Measurements from ENCODE around the gene ST3GAL4. TPM values are rescaled to one million over a fixed set of nuclear protein-coding genes. Genes with fewer than 3 reads are reported as not detected.

ST3GAL4 gene
- total and polyA plus RNA-seq, 2 of the 8 experiments (the other 6 are each of a cell fraction or from before 2014, with no cell fraction given) = 15.6 to 20.0 TPM

- Histone ChIP-seq H2BK12ac (ENCODE audit: low read depth, low read length) (no peak overlapping the region), H3K36me3 (ENCODE audit: control insufficient read depth in 2 of 4, insufficient read depth in 4 of 4, low read length in 3 of 4) (no peaks in the 10 kb centered on the region), H3K23ac (ENCODE audit: insufficient read length) (no peak overlapping the region), H4K8ac (ENCODE audit: extremely low read depth, insufficient read depth, low read length) (no peak overlapping the region), H4K91ac (replicated peaks; ENCODE audit: insufficient read length, low read length) (no peak overlapping the region), H2BK15ac (ENCODE audit: low read length) (no peak overlapping the region), H4K20me1 (replicated peaks in 1 of 2; ENCODE audit: control insufficient read depth in 1 of 2, insufficient read depth in 2 of 2, low read length in 2 of 2) (peaks cover 0 to 3% of the 10 kb centered on the region in 2 experiments), H4K5ac (ENCODE audit: insufficient read length, low read depth, low read length) (no peak overlapping the region), H3K18ac (ENCODE audit: extremely low read depth, low read length) (no peak overlapping the region; the same call in 1 of the 2 replicates), H3K23me2 (ENCODE audit: low read depth, low read length) (no peaks in the 10 kb centered on the region), H3K4me1 (replicated peaks in 1 of 4; ENCODE audit: control insufficient read depth in 3 of 4, insufficient read depth in 4 of 4, low read length in 3 of 4) (peaks cover 0 to 8% (median 3%) of the 10 kb centered on the region in 4 experiments; a peak in 5 of 7 replicates), H3K9ac (replicated peaks in 1 of 4; ENCODE audit: extremely low read depth in 1 of 4, low read depth in 3 of 4, low read length in 3 of 4) (no peak overlapping the region), H2AFZ (ENCODE audit: low read length) (no peak overlapping the region), H3K79me1 (ENCODE audit: low read depth, low read length) (no peaks in the 10 kb centered on the region; the same call in 1 of the 2 replicates), H3K4ac (replicated peaks; ENCODE audit: insufficient read length, low read depth, low read length) (peak overlapping the region; percentile 85), H2BK5ac (ENCODE audit: low read depth, low read length) (0 out of 2 replicates have a peak overlapping the region, but pooled peaks have one; percentile 16), H3K27ac (ENCODE audit: low read depth, low read length) (no peak overlapping the region), H2BK20ac (ENCODE audit: low read length) (no peak overlapping the region), H3K4me2 (ENCODE audit: insufficient read depth in 1 of 2, low read depth in 2 of 2, low read length in 2 of 2) (peak overlapping the region in 1 of 2 experiments; percentile 4; a peak in 1 of 4 replicates), H2AK5ac (ENCODE audit: low read depth, low read length) (no peak overlapping the region), H3K56ac (replicated peaks; ENCODE audit: insufficient read length, low read depth, low read length) (no peak overlapping the region), H3K27me3 (replicated peaks in 1 of 4; ENCODE audit: control insufficient read depth in 3 of 4, extremely low read depth in 1 of 4, insufficient read depth in 3 of 4, low read length in 3 of 4) (no peaks in the 10 kb centered on the region), H3K9me3 (ENCODE audit: insufficient read depth in 2 of 2, low read depth in 1 of 2, low read length in 1 of 2) (no peaks in the 10 kb centered on the region), H3K79me2 (ENCODE audit: control insufficient read depth in 1 of 2, insufficient read depth in 2 of 2, low read length in 2 of 2) (peaks cover 0 to 3% of the 10 kb centered on the region in 2 experiments; a peak in 1 of 4 replicates), H3K14ac (ENCODE audit: insufficient read length) (no peak overlapping the region), H3K4me3 (ENCODE audit: extremely low read depth in 1 of 4, insufficient read depth in 2 of 4, low read depth in 3 of 4, low read length in 4 of 4) (no peak overlapping the region), H2BK120ac (replicated peaks; ENCODE audit: low read depth, low read length) (no peak overlapping the region)
- WGBS, 2 experiments (ENCODE audit: extremely low coverage in 1 of 2, insufficient coverage in 1 of 2, insufficient read length in 1 of 2, insufficient replicate concordance in 2 of 2, low coverage in 1 of 2, low lambda C conversion rate in 2 of 2, missing lambda C conversion rate in 1 of 2) = 90% methylated on average over 7 of the region's 8 CpGs; no CpG with 5 or more reads in 1 of the 2 experiments
- FAIRE-seq = no peak
- TF ChIP-seq HDAC6 (IDR thresholded peaks at IDR 0.05; ENCODE audit: low read depth, low read length) = no peak
- no peak for TF ChIP-seq ZNF274 (IDR thresholded peaks at IDR 0.05; ENCODE audit: borderline replicate concordance, extremely low read depth, low read length)
- TF ChIP-seq SP4 (IDR thresholded peaks at IDR 0.05; ENCODE audit: low read length) = no peak
- TF ChIP-seq TBP (IDR thresholded peaks at IDR 0.05; ENCODE audit: low read depth, low read length) = no peak
- no peak for TF ChIP-seq CEBPB (IDR thresholded peaks at IDR 0.05; ENCODE audit: low read depth, low read length)
- no peak for TF ChIP-seq USF2 (IDR thresholded peaks at IDR 0.05; ENCODE audit: low read length)
- no peak for TF ChIP-seq RAD21 (IDR thresholded peaks at IDR 0.05 in 1 of 2, conservative IDR thresholded peaks at IDR 0.05 in 1 of 2; ENCODE audit: low read depth in 2 of 2, low read length in 2 of 2)
- TF ChIP-seq POLR2AphosphoS5 (IDR thresholded peaks at IDR 0.05; ENCODE audit: low read depth, low read length) = no peak
- no peak for DNase-seq (ENCODE audit: low read depth in 1 of 2, low spot score in 2 of 2)
- POLR2A ChIA-PET (ENCODE audit: partially characterized antibody) = interaction anchor here (0.6 kb wide), 1 partner anchor 46 kb away, joined by 4 read pairs; no protein-coding TSS in a partner anchor
- CTCF ChIA-PET (ENCODE audit: partially characterized antibody) = interaction anchor here (0.9 to 1.6 kb wide), 2 partner anchors 15 to 28 kb away, joined by 3 to 4 read pairs; no protein-coding TSS in a partner anchor
Observed at GRCh38 chr11:126385991-126386728, 30.7 kb downstream of the ST3GAL4 start.
